Heart left ventricle (tissue), 13 donors: ENCODE measurements around the gene CHST1.

Experiments used
- CTCF ChIP-seq, 12 donors: fragments of 200-600 bp; sonication (generic) in 4 of 12; IDR thresholded peaks; one replicate each; pipeline versions ENCODE4 v1.5.0 to v1.8.0; 2018 to 2022; ENCODE audit warnings: antibody characterized with exemption in 12 of 12, mild to moderate bottlenecking in 5 of 12
- POLR2A ChIP-seq, 2 donors: fragments of 450-650 bp; IDR thresholded peaks; one replicate each; pipeline ENCODE4 v1.6.1; 2017; ENCODE audit warnings: antibody characterized with exemption in 2 of 2, mild to moderate bottlenecking in 2 of 2, moderate library complexity in 2 of 2
- donor health status: ischemic (EF 13 %, LVEDD 7.1; RV severe dilation, severe dysfunction).
- donor health status: DM: no; HTN: yes; CAD: no.
- donor health status: DM: no; HTN: no; CAD: no.
- donor health status: ischemic (EF 25% LVEDD 6.9; RV normal size, moderate dysfunction).
- donor health status: ischemic (EF 25% LVEDD 5.7; RV mildly dilated, moderate dysfunction).
- donor health status: ischemic (EF 35%, LVEDD 5.7; RV mildly dilated, moderate dysfunction).
- donor health status: nonischemic (EF 11% LVEDD 7.7; RV severe dilation, severe dysfunction).
- donor health status: DM: yes; HTN: yes; CAD: no.
- donor health status: PGD.
- donor health status: ischemic (EF 29% LVEDD 5.4; RV normal size, mild dysfunction).
- donor health status: nonischemic (EF 23%, LVEDD 6.1; RV moderate dilation, normal function).

DNA sequence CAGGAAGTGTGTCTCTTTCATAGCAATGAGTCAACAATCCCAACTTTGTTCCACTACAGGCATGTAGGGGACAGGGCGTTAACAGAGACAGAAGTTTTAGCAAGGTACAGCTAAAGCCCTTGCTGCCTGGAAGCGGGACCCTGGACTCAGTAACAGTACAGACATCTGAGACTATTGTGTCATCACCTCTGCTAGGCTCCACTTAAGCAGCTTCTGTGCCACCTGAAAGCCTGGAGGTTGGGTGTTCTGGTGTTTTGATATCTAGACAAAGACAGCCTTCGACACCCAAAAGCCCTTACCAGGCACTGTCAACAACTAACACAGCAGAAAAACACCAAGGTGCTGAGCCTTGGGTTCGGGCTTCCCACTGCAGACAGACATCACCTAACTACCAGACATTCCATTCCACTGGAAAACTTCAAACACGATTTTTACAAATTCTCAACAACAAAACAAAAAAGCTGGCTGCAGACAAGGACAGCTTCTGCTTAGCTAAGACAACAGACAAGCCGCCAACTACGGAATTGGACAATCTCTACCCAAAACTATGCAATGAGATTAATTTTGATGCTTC, 20.6 kb upstream of the CHST1 start:
- TF ChIP-seq CTCF (IDR thresholded peaks at IDR 0.05), result no peak
- no peak for TF ChIP-seq POLR2A (IDR thresholded peaks at IDR 0.05)
